ENCODE data around the gene IFIH1. TPM values are rescaled to one million over a fixed set of nuclear protein-coding genes. Genes with fewer than 3 reads are reported as not detected.

IFIH1 gene
- total RNA-seq, 4 donors from 2014 or later: 7.9 to 15.8 (median 8.7) TPM

- intact Hi-C loops (cut with DNase I; ENCODE audit: low total_unique reads): no loop called here
- DNase-seq (ENCODE audit: low spot score in 2 of 2): no peak
- TF ChIP-seq POLR2A (IDR thresholded peaks at IDR 0.05): no peak
- TF ChIP-seq, protein P1, sequence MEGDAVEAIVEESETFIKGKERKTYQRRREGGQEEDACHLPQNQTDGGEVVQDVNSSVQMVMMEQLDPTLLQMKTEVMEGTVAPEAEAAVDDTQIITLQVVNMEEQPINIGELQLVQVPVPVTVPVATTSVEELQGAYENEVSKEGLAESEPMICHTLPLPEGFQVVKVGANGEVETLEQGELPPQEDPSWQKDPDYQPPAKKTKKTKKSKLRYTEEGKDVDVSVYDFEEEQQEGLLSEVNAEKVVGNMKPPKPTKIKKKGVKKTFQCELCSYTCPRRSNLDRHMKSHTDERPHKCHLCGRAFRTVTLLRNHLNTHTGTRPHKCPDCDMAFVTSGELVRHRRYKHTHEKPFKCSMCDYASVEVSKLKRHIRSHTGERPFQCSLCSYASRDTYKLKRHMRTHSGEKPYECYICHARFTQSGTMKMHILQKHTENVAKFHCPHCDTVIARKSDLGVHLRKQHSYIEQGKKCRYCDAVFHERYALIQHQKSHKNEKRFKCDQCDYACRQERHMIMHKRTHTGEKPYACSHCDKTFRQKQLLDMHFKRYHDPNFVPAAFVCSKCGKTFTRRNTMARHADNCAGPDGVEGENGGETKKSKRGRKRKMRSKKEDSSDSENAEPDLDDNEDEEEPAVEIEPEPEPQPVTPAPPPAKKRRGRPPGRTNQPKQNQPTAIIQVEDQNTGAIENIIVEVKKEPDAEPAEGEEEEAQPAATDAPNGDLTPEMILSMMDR (IDR thresholded peaks at IDR 0.05): no peak
- 85 to 89% methylated on average over 7 of the region's 7 CpGs for WGBS, 2 donors
- H3K4me3 ChIP-seq (ENCODE audit: low read depth, poor library complexity, severe bottlenecking): no peak overlapping the region
Observed at GRCh38 chr2:162265666-162266459, 52.6 kb downstream of the IFIH1 start.

GRCh38 chr2:162261032-162261945, 57.2 kb downstream of the IFIH1 start:
- intact Hi-C loops (cut with DNase I; ENCODE audit: low total_unique reads): no loop called here
- no peak for TF ChIP-seq POLR2A (IDR thresholded peaks at IDR 0.05)
- TF ChIP-seq, protein P1 (IDR thresholded peaks at IDR 0.05): no peak
- WGBS, 2 donors: 49 to 50% methylated on average over 4 of the region's 4 CpGs
- DNase-seq (ENCODE audit: low spot score in 2 of 2): peak; percentile 50 to 89
- H3K4me3 ChIP-seq (ENCODE audit: low read depth, poor library complexity, severe bottlenecking): no peak overlapping the region

DNA sequence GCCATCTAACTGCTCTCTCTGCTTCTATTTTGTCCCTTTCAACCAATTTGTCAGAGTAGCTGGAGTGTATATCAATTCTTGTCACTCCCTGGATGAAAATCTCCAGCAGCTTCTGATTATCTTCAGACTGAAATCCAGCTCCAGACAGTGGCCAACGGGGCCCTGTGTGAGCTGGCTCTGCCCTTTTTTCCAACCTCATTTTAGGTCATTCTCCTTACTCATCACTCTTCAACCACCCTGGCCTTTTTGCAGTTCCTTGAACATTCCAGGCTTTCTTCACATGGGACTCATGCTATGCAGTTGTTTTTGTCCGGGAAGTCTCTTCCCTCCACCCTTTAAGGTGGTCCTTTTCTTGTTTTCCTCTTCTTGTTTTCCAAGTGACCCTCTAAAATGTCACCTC, 59.8 kb downstream of the IFIH1 start:
- no peak overlapping the region for H3K4me3 ChIP-seq (ENCODE audit: low read depth, poor library complexity, severe bottlenecking)
- intact Hi-C loops (cut with DNase I; ENCODE audit: low total_unique reads): no loop called here
- no peak for DNase-seq (ENCODE audit: low spot score in 2 of 2)
- 56 to 62% methylated on average over 2 of the region's 2 CpGs for WGBS, 2 donors
- no peak for TF ChIP-seq POLR2A (IDR thresholded peaks at IDR 0.05)
- TF ChIP-seq, protein P1 (IDR thresholded peaks at IDR 0.05): no peak

GRCh38 chr2:162258169-162258568, 60.3 kb downstream of the IFIH1 start:
- intact Hi-C loops (cut with DNase I; ENCODE audit: low total_unique reads): no loop called here
- no peak for TF ChIP-seq POLR2A (IDR thresholded peaks at IDR 0.05)
- TF ChIP-seq, protein P1 (IDR thresholded peaks at IDR 0.05): no peak
- 73 to 86% methylated on average over 4 of the region's 4 CpGs for whole genome bisulfite sequencing, 2 donors
- no peak for DNase-seq (ENCODE audit: low spot score in 2 of 2)
- H3K4me3 ChIP-seq (ENCODE audit: low read depth, poor library complexity, severe bottlenecking): no peak overlapping the region

DNA sequence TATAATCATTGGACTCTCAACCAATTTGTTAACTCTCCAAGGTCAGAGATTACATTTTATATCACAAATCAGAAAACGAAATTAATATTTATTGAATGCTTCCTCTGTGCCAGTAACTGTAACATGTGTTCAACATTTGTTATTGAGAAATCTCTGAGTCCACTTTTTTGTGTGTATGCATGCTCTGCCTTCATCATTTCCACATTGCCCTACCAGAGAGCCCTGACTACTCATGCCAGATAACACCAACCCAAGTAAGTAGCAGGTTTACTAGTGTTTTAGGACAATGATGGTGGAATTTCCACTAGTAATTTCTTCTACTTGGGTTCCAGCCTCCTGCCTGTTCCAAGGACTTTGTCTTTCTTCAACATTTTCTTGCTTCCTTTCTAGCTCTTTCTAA, 61.1 kb downstream of the IFIH1 start:
- no peak for DNase-seq (ENCODE audit: low spot score in 2 of 2)
- 40 to 45% methylated on average over 1 of the region's 1 CpG for WGBS, 2 donors
- intact Hi-C loops (cut with DNase I; ENCODE audit: low total_unique reads): no loop called here

More for the DNA sequence above, 61.1 kb downstream of the IFIH1 start:
- TF ChIP-seq POLR2A (IDR thresholded peaks at IDR 0.05): no peak
- TF ChIP-seq, protein P1 (IDR thresholded peaks at IDR 0.05): no peak
- H3K4me3 ChIP-seq (ENCODE audit: low read depth, poor library complexity, severe bottlenecking): no peak overlapping the region
